H1 (cell line): ENCODE data around the gene NUP188. TPM values are rescaled to one million over a fixed set of nuclear protein-coding genes. Genes with fewer than 3 reads are reported as not detected.

Experiments
- CTCF ChIA-PET: fragments of 300-600 bp; sonication (Branson Sonifier 250); formaldehyde crosslinking; loops from one replicate; lab custom pipeline; 2021; ENCODE audit not compliant: partially characterized antibody; lab: Charles Lee
- POLR2A ChIA-PET: fragments of 300-600 bp; sonication (Branson Sonifier 250); formaldehyde crosslinking; loops from one replicate; lab custom pipeline; 2021; ENCODE audit warnings: inconsistent platforms; ENCODE audit not compliant: partially characterized antibody; lab: Charles Lee
- DNase-seq, 2 experiments: peaks; one replicate each; pipeline versions ENCODE4 v3.0.0 to v3.0.0-alpha.2; 2010 to 2022; ENCODE audit warnings: low spot score in 2 of 2, low read depth in 1 of 2, mixed read lengths in 1 of 2
- FAIRE-seq: peaks from 2 replicates; lab custom pipeline; 2011; peaks lifted over from hg19 to GRCh38; lab: Jason Lieb, UNC
- H2AFZ ChIP-seq: 2 replicates; pipeline ENCODE4 v1.8.1; 2012; ENCODE audit warnings: low read length, inconsistent platforms
- H2AK5ac ChIP-seq: 2 replicates; pipeline ENCODE4 v1.6.1; 2013; ENCODE audit warnings: low read depth, low read length
- H2BK120ac ChIP-seq: replicated peaks from 2 replicates; pipeline ENCODE3; 2013; ENCODE audit warnings: low read depth, low read length, inconsistent platforms
- H2BK12ac ChIP-seq: 2 replicates; pipeline ENCODE4 v1.6.1; 2013; ENCODE audit warnings: low read depth, low read length
- H2BK15ac ChIP-seq: 2 replicates; pipeline ENCODE4 v1.6.1; 2013; ENCODE audit warnings: low read length
- H2BK20ac ChIP-seq: 2 replicates; pipeline ENCODE4 v1.6.1; 2013; ENCODE audit warnings: low read length
- H2BK5ac ChIP-seq: 2 replicates; pipeline ENCODE4 v1.6.1; 2013; ENCODE audit warnings: low read depth, low read length
- H3K14ac ChIP-seq: 2 replicates; pipeline ENCODE4 v1.6.1; 2013; ENCODE audit warnings: inconsistent platforms; ENCODE audit not compliant: insufficient read length
- H3K18ac ChIP-seq: 2 replicates; pipeline ENCODE4 v1.6.1; 2013; ENCODE audit warnings: low read length; ENCODE audit errors: extremely low read depth
- H3K23ac ChIP-seq: 2 replicates; pipeline ENCODE4 v1.6.1; 2013; ENCODE audit warnings: inconsistent platforms; ENCODE audit not compliant: insufficient read length
- H3K23me2 ChIP-seq: 2 replicates; pipeline ENCODE4 v1.6.1; 2013; ENCODE audit warnings: low read depth, low read length
- H3K27ac ChIP-seq: 2 replicates; pipeline ENCODE4 v1.6.1; 2011; ENCODE audit warnings: low read depth, low read length, inconsistent platforms
- H3K27me3 ChIP-seq, 4 experiments: replicated peaks in 1 of 4; 1 replicate in 1 of 4; 2 replicates in 3 of 4; pipeline versions ENCODE4 v1.6.1 to v1.8.1; 2011 to 2013; ENCODE audit warnings: low read length in 3 of 4, mild to moderate bottlenecking in 3 of 4, inconsistent platforms in 2 of 4, mixed read lengths in 2 of 4, moderate library complexity in 1 of 4; ENCODE audit not compliant: control insufficient read depth in 3 of 4, insufficient read depth in 3 of 4; ENCODE audit errors: extremely low read depth in 1 of 4
- H3K36me3 ChIP-seq, 4 experiments: 2 replicates each; pipeline versions ENCODE4 v1.6.1 to v1.8.1; 2011 to 2013; ENCODE audit warnings: mild to moderate bottlenecking in 4 of 4, low read length in 3 of 4, moderate library complexity in 2 of 4, control low read depth in 1 of 4, inconsistent platforms in 1 of 4; ENCODE audit not compliant: insufficient read depth in 4 of 4, control insufficient read depth in 2 of 4
- H3K4ac ChIP-seq: replicated peaks from 2 replicates; pipeline ENCODE3; 2013; ENCODE audit warnings: low read length, low read depth, mixed read lengths, inconsistent platforms; ENCODE audit not compliant: insufficient read length
- H3K4me1 ChIP-seq, 4 experiments: replicated peaks in 1 of 4; 1 replicate in 1 of 4; 2 replicates in 3 of 4; pipeline versions ENCODE4 v1.6.1 to v1.8.1; 2011 to 2013; ENCODE audit warnings: low read length in 3 of 4, inconsistent platforms in 2 of 4, mixed read lengths in 1 of 4; ENCODE audit not compliant: insufficient read depth in 4 of 4, control insufficient read depth in 3 of 4
- H3K4me2 ChIP-seq, 2 experiments: 2 replicates each; pipeline versions ENCODE4 v1.6.1 to v1.8.1; 2011 to 2013; ENCODE audit warnings: low read depth in 2 of 2, low read length in 2 of 2, control low read depth in 1 of 2, inconsistent platforms in 1 of 2, mild to moderate bottlenecking in 1 of 2; ENCODE audit not compliant: insufficient read depth in 1 of 2
- H3K4me3 ChIP-seq, 4 experiments: fragments of 200-600, 300-600 bp in 1 of 4; sonication (generic), shearing (Covaris generic), sonication (Bioruptor Twin) in 1 of 4; 2 replicates each; pipeline versions ENCODE4 v1.5.1 to v1.8.1; 2011 to 2016; ENCODE audit warnings: low read length in 4 of 4, low read depth in 3 of 4, control low read depth in 2 of 4, inconsistent platforms in 2 of 4, mild to moderate bottlenecking in 2 of 4, mixed read lengths in 1 of 4, moderate library complexity in 1 of 4; ENCODE audit not compliant: insufficient read depth in 2 of 4; ENCODE audit errors: extremely low read depth in 1 of 4
- H3K56ac ChIP-seq: replicated peaks from 2 replicates; pipeline ENCODE3; 2013; ENCODE audit warnings: low read depth, mild to moderate bottlenecking, mixed read lengths, low read length, inconsistent platforms; ENCODE audit not compliant: insufficient read length
- H3K79me1 ChIP-seq: 2 replicates; pipeline ENCODE4 v1.6.1; 2013; ENCODE audit warnings: low read depth, low read length, control low read depth
- H3K79me2 ChIP-seq, 2 experiments: 2 replicates each; pipeline versions ENCODE4 v1.6.1 to v1.8.1; 2012 to 2013; ENCODE audit warnings: low read length in 2 of 2, mild to moderate bottlenecking in 2 of 2, inconsistent platforms in 1 of 2; ENCODE audit not compliant: insufficient read depth in 2 of 2, control insufficient read depth in 1 of 2
- H3K9ac ChIP-seq, 4 experiments: replicated peaks in 1 of 4; 1 replicate in 1 of 4; 2 replicates in 3 of 4; pipeline versions ENCODE4 v1.6.1 to v1.8.1; 2011 to 2013; ENCODE audit warnings: low read depth in 3 of 4, low read length in 3 of 4, control low read depth in 2 of 4, mild to moderate bottlenecking in 2 of 4, moderate library complexity in 2 of 4, inconsistent platforms in 1 of 4; ENCODE audit errors: extremely low read depth in 1 of 4
- H3K9me3 ChIP-seq, 2 experiments: 2 replicates each; pipeline versions ENCODE4 v1.6.1 to v1.8.1; 2012 to 2013; ENCODE audit warnings: mild to moderate bottlenecking in 2 of 2, moderate library complexity in 2 of 2, control low read depth in 1 of 2, inconsistent platforms in 1 of 2, low read depth in 1 of 2, low read length in 1 of 2, mixed read lengths in 1 of 2; ENCODE audit not compliant: insufficient read depth in 2 of 2
- H4K20me1 ChIP-seq, 2 experiments: replicated peaks in 1 of 2; 2 replicates each; pipeline versions ENCODE3 to v1.8.1; 2011 to 2013; ENCODE audit warnings: inconsistent platforms in 2 of 2, low read length in 2 of 2, mild to moderate bottlenecking in 1 of 2; ENCODE audit not compliant: insufficient read depth in 2 of 2, control insufficient read depth in 1 of 2
- H4K5ac ChIP-seq: 2 replicates; pipeline ENCODE4 v1.6.1; 2013; ENCODE audit warnings: low read length, low read depth, mixed read lengths, inconsistent platforms; ENCODE audit not compliant: insufficient read length
- H4K8ac ChIP-seq: 2 replicates; pipeline ENCODE4 v1.8.0; 2013; ENCODE audit warnings: mild to moderate bottlenecking, moderate library complexity, low read length, inconsistent platforms; ENCODE audit not compliant: insufficient read depth; ENCODE audit errors: extremely low read depth
- H4K91ac ChIP-seq: replicated peaks from 2 replicates; pipeline ENCODE3; 2013; ENCODE audit warnings: low read length, mixed read lengths, inconsistent platforms; ENCODE audit not compliant: insufficient read length
- FOSL1 ChIP-seq: IDR thresholded peaks from 2 replicates; pipeline ENCODE4 v1.6.1; 2011; ENCODE audit warnings: mild to moderate bottlenecking, low read depth, low read length, moderate library complexity; ENCODE audit not compliant: insufficient read depth
- GABPA ChIP-seq: IDR thresholded peaks from 2 replicates; pipeline ENCODE4 v1.6.1; 2011; ENCODE audit warnings: mild to moderate bottlenecking, low read length, moderate library complexity, borderline replicate concordance; ENCODE audit not compliant: insufficient read depth
- MAFK ChIP-seq: IDR thresholded peaks from 2 replicates; pipeline ENCODE4 v1.6.1; 2012; ENCODE audit warnings: low read depth, mild to moderate bottlenecking, improper control_type of control experiment, low read length
- NANOG ChIP-seq: IDR thresholded peaks from 2 replicates; pipeline ENCODE4 v1.6.1; 2011; ENCODE audit warnings: low read length, low read depth, mild to moderate bottlenecking, inconsistent platforms; ENCODE audit not compliant: insufficient read depth, poor library complexity, severe bottlenecking
- PHF8 ChIP-seq: fragments of 200-600 bp; sonication (generic); conservative IDR thresholded peaks from 2 replicates; pipeline ENCODE4 v1.7.1; 2012; ENCODE audit warnings: low read depth, mild to moderate bottlenecking, inconsistent platforms, low read length, moderate library complexity
- RAD21 ChIP-seq, 2 experiments: IDR thresholded peaks in 1 of 2; conservative IDR thresholded peaks in 1 of 2; 2 replicates each; pipeline ENCODE4 v1.6.1; 2011; ENCODE audit warnings: low read depth in 2 of 2, low read length in 2 of 2, improper control_type of control experiment in 1 of 2, inconsistent platforms in 1 of 2, mild to moderate bottlenecking in 1 of 2, moderate library complexity in 1 of 2
- WGBS, 2 experiments: shearing (Covaris generic) in 1 of 2; methylation state at CpG; one replicate each; pipeline versions ENCODE4 v1.1.6 to v1.1.7; 2013 to 2015; ENCODE audit warnings: low lambda C conversion rate in 2 of 2, mixed read lengths in 2 of 2, inconsistent platforms in 1 of 2, low coverage in 1 of 2, missing lambda C conversion rate in 1 of 2; ENCODE audit not compliant: insufficient replicate concordance in 2 of 2, insufficient coverage in 1 of 2, insufficient read length in 1 of 2; ENCODE audit errors: extremely low coverage in 1 of 2, missing lambda C conversion rate in 1 of 2; 5-methylcytosine and 5-hydroxymethylcytosine counted together
- polyA plus RNA-seq, 7 experiments: library from polyadenylated mRNA; depleted of rRNA in 3 of 7; stranded (reverse) in 5 of 7; unstranded in 2 of 7; fragments of >200 nt in 5 of 7; fragments of 200-250 nt in 2 of 7; gene quantifications; 1 replicate in 5 of 7; 2 replicates in 1 of 7; 4 replicates in 1 of 7; pipeline versions ENCODE4 v1.2.1 to v1.2.3, GENCODE V29; 2011 to 2013; ENCODE audit warnings: missing spikeins in 2 of 7, mixed read lengths in 2 of 7
- total RNA-seq: library from RNA; stranded (reverse); fragmentation: NEBNext Ultra II Directional; extraction: Animal tissue kit (Norgen Biotek cat#: 25700); gene quantifications from 2 replicates; pipeline ENCODE4 v1.2.1, GENCODE V29; 2021
- TF ChIP-seq, protein P1 (sequence below): IDR thresholded peaks from 2 replicates; pipeline ENCODE4 v1.6.1; 2012; ENCODE audit warnings: inconsistent platforms

NUP188 gene
- total and polyA plus RNA-seq, 2 of the 8 experiments (the other 6 are each of a cell fraction or from before 2014, with no cell fraction given) = 90.1 to 111 TPM

DNA sequence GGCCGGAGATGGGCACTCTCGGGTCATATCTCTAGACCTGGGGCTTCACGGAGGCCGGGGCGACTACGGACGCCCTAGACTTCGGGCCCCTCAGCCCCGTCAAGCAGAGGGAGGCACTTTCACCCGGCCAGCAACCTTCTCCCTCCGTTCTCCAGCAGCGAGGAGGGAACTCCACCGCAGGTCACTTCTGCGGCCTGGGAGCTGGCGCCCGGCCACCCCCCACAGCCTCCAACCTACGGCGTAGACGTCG is 297 bp upstream of the NUP188 start:
- FAIRE-seq (no peak), DNase-seq (no peak)
- Histone ChIP-seq H2AFZ (0 out of 2 replicates have a peak overlapping the region, but pooled peaks have one; percentile 36), H3K36me3 (peaks cover 0 to 26% (median 8%) of the 10 kb centered on the region in 4 experiments; a peak in 5 of 8 replicates), H2BK5ac (peak overlapping the region; percentile 83), H3K79me1 (peaks cover 10% of the 10 kb centered on the region), H3K9me3 (no peaks in the 10 kb centered on the region), H3K23me2 (peaks cover 13% of the 10 kb centered on the region), H3K27ac (peak overlapping the region; percentile 72), H3K27me3 (no peaks in the 10 kb centered on the region), H4K5ac (peak overlapping the region; percentile 91), H2BK120ac (no peak overlapping the region), H2BK20ac (no peak overlapping the region), H2BK12ac (0 out of 2 replicates have a peak overlapping the region, but pooled peaks have one; percentile 14), H3K56ac (peak overlapping the region; percentile 95), H3K4me1 (peaks cover 0 to 9% (median 6%) of the 10 kb centered on the region in 4 experiments; a peak in 3 of 7 replicates), H4K8ac (peak overlapping the region; percentile 96), H3K14ac (no peak overlapping the region), H3K79me2 (peaks cover 0 to 17% of the 10 kb centered on the region in 2 experiments; a peak in 1 of 4 replicates), H4K20me1 (peaks cover 0 to 1% of the 10 kb centered on the region in 2 experiments), H3K4me3 (peak overlapping the region; percentile 74 to 96 (median 92)), H2AK5ac (no peak overlapping the region), H3K4me2 (peak overlapping the region; percentile 87 to 92), H3K18ac (peak overlapping the region; percentile 90; the same call in 1 of the 2 replicates), H3K9ac (peak overlapping the region; percentile 78 to 93 (median 86); a peak in 6 of 7 replicates), H2BK15ac (no peak overlapping the region), H3K23ac (no peak overlapping the region), H4K91ac (no peak overlapping the region), H3K4ac (peak overlapping the region; percentile 69)
- ChIA-PET CTCF (no interaction called here), POLR2A (interaction anchor here (0.7 to 2.1 kb wide), 3 partner anchors 10 to 127 kb away, joined by 3 to 6 read pairs (median 3); no protein-coding TSS in a partner anchor)
- TF ChIP-seq PHF8 (peak; percentile 91; the same call in 1 of the 2 replicates), MAFK (no peak), RAD21 (IDR thresholded peaks at IDR 0.05 in 1 of 2, conservative IDR thresholded peaks at IDR 0.05 in 1 of 2; ENCODE audit: low read depth in 2 of 2, low read length in 2 of 2) (no peak), NANOG (no peak), GABPA (no peak), FOSL1 (no peak)
- TF ChIP-seq, protein P1, sequence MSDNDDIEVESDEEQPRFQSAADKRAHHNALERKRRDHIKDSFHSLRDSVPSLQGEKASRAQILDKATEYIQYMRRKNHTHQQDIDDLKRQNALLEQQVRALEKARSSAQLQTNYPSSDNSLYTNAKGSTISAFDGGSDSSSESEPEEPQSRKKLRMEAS = no peak
- 0% methylated on average over 17 of the region's 20 CpGs; no CpG with 5 or more reads in 1 of the 2 experiments for WGBS, 2 experiments
